ENCODE measurements around the gene C1QTNF1. TPM values are rescaled to one million over a fixed set of nuclear protein-coding genes. Genes with fewer than 3 reads are reported as not detected.

Gene C1QTNF1
- total RNA-seq, 2 donors from 2014 or later = 10.4 to 12.1 TPM

GRCh38 chr17:78997881-78998280 lies 26.1 kb upstream of the C1QTNF1 start:
- DNase-seq = peak; percentile 53
- no peak for TF ChIP-seq CTCF (IDR thresholded peaks at IDR 0.05)
- Histone ChIP-seq H3K36me3 (no peaks in the 10 kb centered on the region), H3K27ac (peak overlapping the region; percentile 87), H3K9ac (ENCODE audit: low read depth in 2 of 2, low read length in 2 of 2) (peak overlapping the region in 1 of 2 donors; percentile 88), H3K4me3 (no peak overlapping the region), H3K27me3 (no peaks in the 10 kb centered on the region), H3K4me1 (peaks cover 44% of the 10 kb centered on the region), H3K9me3 (no peaks in the 10 kb centered on the region)
- intact Hi-C loops (cut with DNase I) = no loop called here

- H3K9ac ChIP-seq (ENCODE audit: low read depth in 2 of 2, low read length in 2 of 2) = peak overlapping the region; percentile 31 to 88
- peak; percentile 88 for DNase-seq
- no peaks in the 10 kb centered on the region for H3K9me3 ChIP-seq
- peaks cover 44% of the 10 kb centered on the region for H3K4me1 ChIP-seq
- no peak overlapping the region for H3K4me3 ChIP-seq
- no peaks in the 10 kb centered on the region for H3K36me3 ChIP-seq
- H3K27ac ChIP-seq = peak overlapping the region; percentile 87
- no peaks in the 10 kb centered on the region for H3K27me3 ChIP-seq
- TF ChIP-seq CTCF (IDR thresholded peaks at IDR 0.05) = no peak
- intact Hi-C loops (cut with DNase I) = no loop called here
Measured at GRCh38 chr17:78998311-78999055, 25.5 kb upstream of the C1QTNF1 start.

GRCh38 chr17:78999056-78999768 lies 24.8 kb upstream of the C1QTNF1 start:
- no peaks in the 10 kb centered on the region for H3K27me3 ChIP-seq
- no peak overlapping the region for H3K4me3 ChIP-seq
- DNase-seq = no peak
- no peaks in the 10 kb centered on the region for H3K36me3 ChIP-seq
- peak overlapping the region; percentile 87 for H3K27ac ChIP-seq
- H3K9ac ChIP-seq (ENCODE audit: low read depth in 2 of 2, low read length in 2 of 2) = peak overlapping the region in 1 of 2 donors; percentile 88
- intact Hi-C loops (cut with DNase I) = no loop called here
- no peak for TF ChIP-seq CTCF (IDR thresholded peaks at IDR 0.05)
- peaks cover 42% of the 10 kb centered on the region for H3K4me1 ChIP-seq
- no peaks in the 10 kb centered on the region for H3K9me3 ChIP-seq

- peaks cover 41% of the 10 kb centered on the region for H3K4me1 ChIP-seq
- H3K27me3 ChIP-seq = no peaks in the 10 kb centered on the region
- H3K9me3 ChIP-seq = no peaks in the 10 kb centered on the region
- peak overlapping the region in 1 of 2 donors; percentile 86 for H3K9ac ChIP-seq (ENCODE audit: low read depth in 2 of 2, low read length in 2 of 2)
- H3K27ac ChIP-seq = no peak overlapping the region
- no peak for TF ChIP-seq CTCF (IDR thresholded peaks at IDR 0.05)
- H3K4me3 ChIP-seq = no peak overlapping the region
- DNase-seq = no peak
- intact Hi-C loops (cut with DNase I) = no loop called here
- H3K36me3 ChIP-seq = no peaks in the 10 kb centered on the region
Measured at GRCh38 chr17:78999947-79000395, 24.0 kb upstream of the C1QTNF1 start.

- intact Hi-C loops (cut with DNase I) = no loop called here
Measured at GRCh38 chr17:79000396-79001189, 23.4 kb upstream of the C1QTNF1 start.

More at GRCh38 chr17:79000396-79001189, 23.4 kb upstream of the C1QTNF1 start:
- peaks cover 43% of the 10 kb centered on the region for H3K4me1 ChIP-seq
- no peaks in the 10 kb centered on the region for H3K9me3 ChIP-seq
- H3K4me3 ChIP-seq = no peak overlapping the region
- no peaks in the 10 kb centered on the region for H3K27me3 ChIP-seq
- H3K9ac ChIP-seq (ENCODE audit: low read depth in 2 of 2, low read length in 2 of 2) = peak overlapping the region; percentile 13 to 86
- DNase-seq = no peak
- H3K36me3 ChIP-seq = no peaks in the 10 kb centered on the region
- H3K27ac ChIP-seq = peak overlapping the region; percentile 44
- TF ChIP-seq CTCF (IDR thresholded peaks at IDR 0.05) = no peak
